HepG2 (cell line): Measurements from ENCODE around the gene EIF5A. TPM values are rescaled to one million over a fixed set of nuclear protein-coding genes. Genes with fewer than 3 reads are reported as not detected.

Experiments used
- CBX1 ChIP-seq: IDR thresholded peaks from one replicate; pipeline ENCODE4 v1.6.1; 2016; ENCODE audit warnings: antibody characterized with exemption, low read depth
- GLMP ChIP-seq: sonication (generic); formaldehyde crosslinking; IDR thresholded peaks from 2 replicates; pipeline ENCODE4 v1.9.0; 2021; ENCODE audit warnings: missing genetic modification reagents, mild to moderate bottlenecking, borderline replicate concordance
- GZF1 ChIP-seq: sonication (generic); formaldehyde crosslinking; IDR thresholded peaks from 2 replicates; pipeline ENCODE4 v1.5.1; 2020; ENCODE audit warnings: mild to moderate bottlenecking, missing genetic modification reagents
- HNRNPLL ChIP-seq: fragments of 200-400 bp; formaldehyde crosslinking; IDR thresholded peaks from 2 replicates; pipeline ENCODE4 v1.6.1; 2017; ENCODE audit warnings: mild to moderate bottlenecking, low read depth, low read length; ENCODE audit not compliant: poor library complexity, severe bottlenecking
- IRF1 ChIP-seq: sonication (generic); formaldehyde crosslinking; IDR thresholded peaks from 2 replicates; pipeline ENCODE4 v1.4.0; 2020; ENCODE audit warnings: low read depth, mild to moderate bottlenecking, missing genetic modification reagents
- KMT2B ChIP-seq: IDR thresholded peaks from 2 replicates; pipeline ENCODE4 v1.6.1; 2016; ENCODE audit warnings: missing genetic modification reagents, missing compliant biosample characterization
- PLSCR1 ChIP-seq: sonication (generic); formaldehyde crosslinking; IDR thresholded peaks from 2 replicates; pipeline ENCODE4 v1.5.0; 2020; ENCODE audit warnings: missing genetic modification reagents, mild to moderate bottlenecking, borderline replicate concordance
- RELA ChIP-seq: sonication (generic); formaldehyde crosslinking; IDR thresholded peaks from 2 replicates; pipeline ENCODE4 v1.4.0; 2020; ENCODE audit warnings: missing genetic modification reagents
- RNF219 ChIP-seq: sonication (generic); formaldehyde crosslinking; IDR thresholded peaks from 2 replicates; pipeline ENCODE4 v1.5.0; 2020; ENCODE audit warnings: mild to moderate bottlenecking, missing genetic modification reagents
- RORA ChIP-seq: sonication (generic); formaldehyde crosslinking; IDR thresholded peaks from 2 replicates; pipeline ENCODE4 v1.5.0; 2020; ENCODE audit warnings: mild to moderate bottlenecking, missing genetic modification reagents, moderate library complexity
- RXRB ChIP-seq: IDR thresholded peaks from 2 replicates; pipeline ENCODE4 v1.6.1; 2016; ENCODE audit warnings: borderline replicate concordance, missing genetic modification reagents, missing compliant biosample characterization
- ZBTB7B ChIP-seq: sonication (generic); formaldehyde crosslinking; IDR thresholded peaks from 2 replicates; pipeline ENCODE4 v1.4.0; 2020; ENCODE audit warnings: missing genetic modification reagents
- ZNF251 ChIP-seq: sonication (generic); formaldehyde crosslinking; IDR thresholded peaks from 2 replicates; pipeline ENCODE4 v1.9.0; 2021; ENCODE audit warnings: mild to moderate bottlenecking, missing genetic modification reagents
- ZNF276 ChIP-seq: sonication (generic); formaldehyde crosslinking; IDR thresholded peaks from 2 replicates; pipeline ENCODE4 v1.4.0; 2020; ENCODE audit warnings: mild to moderate bottlenecking, low read depth, missing genetic modification reagents
- ZNF512B ChIP-seq: sonication (generic); formaldehyde crosslinking; IDR thresholded peaks from 2 replicates; pipeline ENCODE4 v1.5.1; 2020; ENCODE audit warnings: missing genetic modification reagents, mild to moderate bottlenecking, borderline replicate concordance
- ZNF556 ChIP-seq: sonication (generic); formaldehyde crosslinking; IDR thresholded peaks from 2 replicates; pipeline ENCODE4 v1.4.0; 2020; ENCODE audit warnings: mild to moderate bottlenecking, missing genetic modification reagents, borderline replicate concordance
- ZNF644 ChIP-seq: IDR thresholded peaks from 2 replicates; pipeline ENCODE4 v1.6.1; 2016; ENCODE audit warnings: low read depth
- polyA plus RNA-seq, 8 experiments: library from polyadenylated mRNA; depleted of rRNA in 3 of 8; stranded (reverse) in 7 of 8; unstranded in 1 of 8; fragments of >200 nt; fragmentation: Illumina TruSeq in 4 of 8; extraction: Trizol in 4 of 8; gene quantifications; 2 replicates each; pipeline versions ENCODE4 v1.2.1 to v1.2.3, GENCODE V29; 2011 to 2016; ENCODE audit warnings: low read depth in 4 of 8, missing spikeins in 1 of 8, mixed read lengths in 1 of 8; ENCODE audit not compliant: insufficient read depth in 1 of 8
- total RNA-seq, 5 experiments: library from RNA; depleted of rRNA; stranded (reverse); fragments of >200 nt; fragmentation: Illumina TruSeq; extraction: Trizol; gene quantifications; 2 replicates each; pipeline ENCODE4 v1.2.3, GENCODE V29; 2016; ENCODE audit warnings: low read depth in 1 of 5

EIF5A gene
- total and polyA plus RNA-seq, 2 of the 13 experiments (the other 11 are each of a cell fraction or from before 2014, with no cell fraction given): 319 to 337 TPM

GRCh38 chr17:7356072-7356549 lies 48.7 kb downstream of the EIF5A start (continued):
- TF ChIP-seq RNF219 (CRISPR knock-in tag) (no peak), ZNF276 (peak; percentile 56; the same call in 1 of the 2 replicates), ZNF556 (CRISPR knock-in tag) (no peak), RXRB (CRISPR knock-in tag) (no peak), ZNF251 (CRISPR knock-in tag) (no peak), HNRNPLL (peak; percentile 22), ZNF644 (CRISPR knock-in tag) (no peak), GLMP (no peak), ZBTB7B (peak; percentile 54; the same call in 1 of the 2 replicates), ZNF512B (CRISPR knock-in tag) (no peak), RELA (CRISPR knock-in tag) (no peak), IRF1 (CRISPR knock-in tag) (no peak), RORA (no peak), CBX1 (peak; percentile 74), GZF1 (CRISPR knock-in tag) (no peak), PLSCR1 (CRISPR knock-in tag) (no peak), KMT2B (CRISPR knock-in tag) (0 out of 2 replicates have a peak, but pooled peaks have one; percentile 21)
